Measurements from ENCODE around the gene RPL31. TPM values are rescaled to one million over a fixed set of nuclear protein-coding genes. Genes with fewer than 3 reads are reported as not detected.

Gene RPL31
- total RNA-seq, 1 donor from 2014 or later = 1,439 TPM

DNA sequence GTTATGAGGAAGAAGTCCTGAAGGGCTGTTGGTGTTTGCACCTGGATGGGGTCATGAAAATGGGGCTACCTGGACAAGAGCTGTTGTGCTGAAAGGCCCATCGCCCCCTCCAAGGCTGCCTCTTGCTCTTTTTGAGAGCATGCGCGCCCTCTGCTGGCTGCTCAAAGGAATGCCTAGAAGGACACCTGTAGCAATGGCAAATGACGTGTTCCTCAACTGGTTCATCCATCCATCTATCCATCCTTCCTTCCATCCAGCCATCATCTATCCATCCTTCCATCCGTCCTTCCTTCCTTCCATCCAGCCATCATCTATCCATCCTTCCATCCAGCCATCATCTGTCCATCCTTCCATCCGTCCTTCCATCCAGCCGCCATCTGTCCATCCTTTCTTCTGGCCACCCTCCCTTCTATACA lies 17.2 kb upstream of the RPL31 start:
- peaks cover 2% of the 10 kb centered on the region for H3K27me3 Mint-ChIP-seq (ENCODE audit: low read depth)
- H3K9me3 Mint-ChIP-seq = no peaks in the 10 kb centered on the region
- peak overlapping the region; percentile 39 for H3K27ac Mint-ChIP-seq (ENCODE audit: unreplicated experiment)
- DNase-seq (ENCODE audit: low read depth, low spot score) = peak; percentile 68
- H3K36me3 Mint-ChIP-seq (ENCODE audit: low read depth) = no peaks in the 10 kb centered on the region
- TF ChIP-seq, protein P1, sequence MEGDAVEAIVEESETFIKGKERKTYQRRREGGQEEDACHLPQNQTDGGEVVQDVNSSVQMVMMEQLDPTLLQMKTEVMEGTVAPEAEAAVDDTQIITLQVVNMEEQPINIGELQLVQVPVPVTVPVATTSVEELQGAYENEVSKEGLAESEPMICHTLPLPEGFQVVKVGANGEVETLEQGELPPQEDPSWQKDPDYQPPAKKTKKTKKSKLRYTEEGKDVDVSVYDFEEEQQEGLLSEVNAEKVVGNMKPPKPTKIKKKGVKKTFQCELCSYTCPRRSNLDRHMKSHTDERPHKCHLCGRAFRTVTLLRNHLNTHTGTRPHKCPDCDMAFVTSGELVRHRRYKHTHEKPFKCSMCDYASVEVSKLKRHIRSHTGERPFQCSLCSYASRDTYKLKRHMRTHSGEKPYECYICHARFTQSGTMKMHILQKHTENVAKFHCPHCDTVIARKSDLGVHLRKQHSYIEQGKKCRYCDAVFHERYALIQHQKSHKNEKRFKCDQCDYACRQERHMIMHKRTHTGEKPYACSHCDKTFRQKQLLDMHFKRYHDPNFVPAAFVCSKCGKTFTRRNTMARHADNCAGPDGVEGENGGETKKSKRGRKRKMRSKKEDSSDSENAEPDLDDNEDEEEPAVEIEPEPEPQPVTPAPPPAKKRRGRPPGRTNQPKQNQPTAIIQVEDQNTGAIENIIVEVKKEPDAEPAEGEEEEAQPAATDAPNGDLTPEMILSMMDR (conservative IDR thresholded peaks at IDR 0.05) = peak; percentile 96
- no peak overlapping the region for H3K4me3 Mint-ChIP-seq
- H3K4me1 Mint-ChIP-seq = peaks cover 25% of the 10 kb centered on the region

DNA sequence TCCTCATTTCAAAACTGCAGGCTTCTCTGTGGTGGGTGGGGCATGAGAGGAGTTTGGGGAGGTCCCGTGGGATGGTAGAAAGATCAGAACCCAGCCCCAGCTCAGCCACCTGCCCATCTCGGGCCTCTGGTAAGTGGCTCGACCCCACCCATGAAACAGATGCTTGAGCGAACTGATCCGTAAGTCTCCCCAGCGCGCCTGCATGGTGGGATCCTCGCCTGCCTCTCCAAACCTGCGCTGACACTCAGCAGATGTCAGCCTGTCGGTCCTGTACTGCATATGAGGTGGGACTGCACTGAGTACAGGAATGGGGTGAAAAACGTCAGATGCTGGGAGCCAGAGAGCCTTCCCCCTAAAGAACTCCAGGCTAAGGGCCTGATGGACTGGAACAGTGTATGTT lies 15.9 kb upstream of the RPL31 start:
- Mint-ChIP-seq H3K4me3 (no peak overlapping the region), H3K27ac (ENCODE audit: unreplicated experiment) (no peak overlapping the region), H3K36me3 (ENCODE audit: low read depth) (no peaks in the 10 kb centered on the region), H3K27me3 (ENCODE audit: low read depth) (peaks cover 2% of the 10 kb centered on the region), H3K9me3 (no peaks in the 10 kb centered on the region), H3K4me1 (peaks cover 20% of the 10 kb centered on the region)
- TF ChIP-seq, protein P1 (conservative IDR thresholded peaks at IDR 0.05) = no peak
- no peak for DNase-seq (ENCODE audit: low read depth, low spot score)

DNA sequence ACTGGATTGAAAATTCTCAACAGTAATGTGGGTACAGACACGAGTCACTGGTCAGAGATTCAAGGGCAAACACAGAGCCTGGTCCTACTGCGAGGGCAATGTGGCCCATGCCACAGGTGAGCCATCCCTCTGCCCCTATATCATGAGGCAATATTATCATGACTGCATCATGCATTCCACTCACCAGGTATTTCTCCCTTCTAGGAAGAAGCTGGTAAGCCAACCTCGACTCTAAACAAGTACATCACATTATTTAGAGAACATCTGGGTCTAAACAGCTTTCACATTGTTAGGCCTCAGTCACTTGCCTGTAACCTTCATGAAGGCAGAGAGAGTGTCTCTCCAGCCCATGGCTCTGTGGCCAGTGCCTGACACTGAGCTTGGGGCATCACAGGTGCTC lies 14.6 kb upstream of the RPL31 start:
- TF ChIP-seq, protein P1 (conservative IDR thresholded peaks at IDR 0.05) = no peak
- peaks cover 6% of the 10 kb centered on the region for H3K4me1 Mint-ChIP-seq
- H3K27ac Mint-ChIP-seq (ENCODE audit: unreplicated experiment) = no peak overlapping the region
- no peaks in the 10 kb centered on the region for H3K36me3 Mint-ChIP-seq (ENCODE audit: low read depth)
- no peak overlapping the region for H3K4me3 Mint-ChIP-seq
- peaks cover 2% of the 10 kb centered on the region for H3K27me3 Mint-ChIP-seq (ENCODE audit: low read depth)
- H3K9me3 Mint-ChIP-seq = no peaks in the 10 kb centered on the region
- DNase-seq (ENCODE audit: low read depth, low spot score) = no peak

DNA sequence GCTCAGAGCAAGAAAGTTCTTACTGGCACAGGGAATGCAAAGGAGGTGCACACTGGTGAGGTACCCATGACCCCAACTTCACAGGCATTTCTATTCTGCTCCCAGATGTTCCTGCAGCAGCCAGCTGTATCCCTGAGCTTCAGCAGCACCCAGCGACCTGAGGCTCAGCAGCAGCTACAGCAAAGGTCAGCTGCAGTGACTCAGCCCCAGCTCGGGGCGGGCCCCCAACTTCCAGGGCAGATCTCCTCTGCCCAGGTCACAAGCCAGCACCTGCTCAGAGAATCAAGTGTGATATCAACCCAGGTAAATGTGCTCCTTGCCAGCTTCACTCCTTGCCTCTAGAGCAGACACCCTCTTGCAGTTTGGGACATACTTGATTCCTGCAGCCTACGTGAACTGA lies 14.1 kb upstream of the RPL31 start:
- DNase-seq (ENCODE audit: low read depth, low spot score) = no peak
- Mint-ChIP-seq H3K36me3 (ENCODE audit: low read depth) (no peaks in the 10 kb centered on the region), H3K27ac (ENCODE audit: unreplicated experiment) (no peak overlapping the region), H3K4me3 (no peak overlapping the region), H3K27me3 (ENCODE audit: low read depth) (peaks cover 2% of the 10 kb centered on the region), H3K4me1 (peaks cover 4% of the 10 kb centered on the region), H3K9me3 (no peaks in the 10 kb centered on the region)
- TF ChIP-seq, protein P1 (conservative IDR thresholded peaks at IDR 0.05) = no peak

DNA sequence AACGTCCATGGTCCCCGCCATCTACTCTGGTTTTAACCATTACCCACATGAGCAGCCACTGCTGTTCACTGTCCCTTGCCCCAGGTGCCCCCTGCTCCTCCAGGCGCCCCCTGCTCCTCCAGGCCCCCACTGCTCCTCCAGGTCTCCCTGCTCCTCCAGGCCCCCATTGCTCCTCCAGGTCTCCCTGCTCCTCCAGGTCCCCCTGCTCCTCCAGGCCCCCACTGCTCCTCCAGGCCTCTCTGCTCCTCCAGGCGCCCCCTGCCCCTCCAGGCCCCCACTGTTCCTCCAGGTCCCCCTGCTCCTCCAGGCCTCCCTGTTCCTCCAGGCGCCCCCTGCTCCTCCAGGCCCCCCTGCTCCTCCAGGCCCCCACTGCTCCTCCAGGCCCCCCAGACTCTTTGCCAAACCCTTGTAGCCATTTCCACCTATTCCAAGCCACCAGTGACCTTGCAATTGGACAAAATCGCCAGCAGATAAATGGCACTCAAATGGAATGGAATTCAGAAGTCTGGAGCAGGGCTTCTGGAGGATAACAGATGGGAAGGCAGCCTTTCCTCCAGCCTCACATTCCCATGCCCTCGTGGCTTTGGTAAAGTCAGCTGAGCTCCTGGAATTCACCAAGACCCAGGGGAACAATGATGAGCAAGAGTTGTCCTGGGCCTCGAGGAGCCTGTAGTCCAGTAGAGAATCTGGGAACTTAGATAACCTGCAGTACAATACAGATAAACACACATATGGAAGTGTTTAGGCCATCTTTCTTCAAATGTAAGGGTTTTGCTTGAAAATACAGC lies 13.3 kb upstream of the RPL31 start:
- Mint-ChIP-seq H3K4me1 (peaks cover 4% of the 10 kb centered on the region), H3K36me3 (ENCODE audit: low read depth) (no peaks in the 10 kb centered on the region), H3K27me3 (ENCODE audit: low read depth) (peaks cover 2% of the 10 kb centered on the region), H3K4me3 (no peak overlapping the region), H3K27ac (ENCODE audit: unreplicated experiment) (peak overlapping the region; percentile 20), H3K9me3 (no peaks in the 10 kb centered on the region)
- no peak for DNase-seq (ENCODE audit: low read depth, low spot score)
- TF ChIP-seq, protein P1 (conservative IDR thresholded peaks at IDR 0.05) = no peak
